Measurements from ENCODE around the gene HTR4.

- TF ChIP-seq EZH2 (IDR thresholded peaks at IDR 0.05), result no peak
- TF ChIP-seq CTCF (IDR thresholded peaks at IDR 0.05), result no peak
- no peak for TF ChIP-seq EZH2phosphoT487 (IDR thresholded peaks at IDR 0.05)
Observed at GRCh38 chr5:148640471-148640870, 13.9 kb downstream of the HTR4 start.

Measured in neural progenitor cell (in vitro differentiated cells).